ENCODE data around the gene PPID.
"Not testable (repeated sequence)": the region's sequence is repeated elsewhere in the genome, so short reads cannot be mapped to it uniquely, and the experiment has no call there.

The PPID gene

GRCh38 chr4:158729716-158730559, 6.7 kb upstream of the PPID start:
- peak; percentile 47 for DNase-seq (ENCODE audit: low spot score)

- no peak for DNase-seq (ENCODE audit: low spot score)
Measured at GRCh38 chr4:158728236-158728635, 5.0 kb upstream of the PPID start.

GRCh38 chr4:158726633-158727032, 3.4 kb upstream of the PPID start:
- no peak for DNase-seq (ENCODE audit: low spot score)

GRCh38 chr4:158724637-158725036, 1.4 kb upstream of the PPID start:
- no peak for DNase-seq (ENCODE audit: low spot score)

GRCh38 chr4:158722291-158722916, 792 bp downstream of the PPID start:
- peak; percentile 10 for DNase-seq (ENCODE audit: low spot score)

GRCh38 chr4:158721680-158722079, 1.5 kb downstream of the PPID start:
- no peak for DNase-seq (ENCODE audit: low spot score)

GRCh38 chr4:158715802-158716201, 7.4 kb downstream of the PPID start:
- no peak for DNase-seq (ENCODE audit: low spot score)

- no peak for DNase-seq (ENCODE audit: low spot score)
Measured at GRCh38 chr4:158714937-158715336, 8.3 kb downstream of the PPID start.

GRCh38 chr4:158712622-158713021, 10.6 kb downstream of the PPID start:
- DNase-seq (ENCODE audit: low spot score), result not testable (repeated sequence)

- DNase-seq (ENCODE audit: low spot score), result no peak
Measured at GRCh38 chr4:158710814-158711213, 12.4 kb downstream of the PPID start.

- no peak for DNase-seq (ENCODE audit: low spot score)
Measured at GRCh38 chr4:158704274-158704673, 18.9 kb downstream of the PPID start.

GRCh38 chr4:158688813-158689212, 34.4 kb downstream of the PPID start:
- no peak for DNase-seq (ENCODE audit: low spot score)

GRCh38 chr4:158682066-158682465, 41.1 kb downstream of the PPID start:
- DNase-seq (ENCODE audit: low spot score), result no peak

GRCh38 chr4:158681629-158682028, 41.6 kb downstream of the PPID start:
- DNase-seq (ENCODE audit: low spot score), result no peak

- no peak for DNase-seq (ENCODE audit: low spot score)
Measured at GRCh38 chr4:158678767-158679166, 44.4 kb downstream of the PPID start.

- no peak for DNase-seq (ENCODE audit: low spot score)
Measured at GRCh38 chr4:158676076-158676475, 47.1 kb downstream of the PPID start.

GRCh38 chr4:158673633-158674032, 49.6 kb downstream of the PPID start:
- DNase-seq (ENCODE audit: low spot score), result no peak

GRCh38 chr4:158671915-158672806, 51.0 kb downstream of the PPID start, which contains the start of gene ETFDH:
Gene ETFDH (plus strand): TSS chr4:158672296. CDS start chr4:158672457, 161 bp downstream.
- peak; percentile 99 for DNase-seq (ENCODE audit: low spot score)

- no peak for DNase-seq (ENCODE audit: low spot score)
Measured at GRCh38 chr4:158671665-158671914, 51.6 kb downstream of the PPID start, which contains the start of gene C4orf46. Gene C4orf46 (minus strand): TSS chr4:158671887. CDS start chr4:158671801, 86 bp downstream.

GRCh38 chr4:158670975-158671664, 52.1 kb downstream of the PPID start:
- peak; percentile 34 for DNase-seq (ENCODE audit: low spot score)

- DNase-seq (ENCODE audit: low spot score), result no peak
Measured at GRCh38 chr4:158669310-158669709, 53.9 kb downstream of the PPID start.

- DNase-seq (ENCODE audit: low spot score), result peak; percentile 20
Measured at GRCh38 chr4:158667651-158668198, 55.5 kb downstream of the PPID start.
